Measurements from ENCODE around the gene MARK2. TPM values are rescaled to one million over a fixed set of nuclear protein-coding genes. Genes with fewer than 3 reads are reported as not detected.
A peak's percentile ranks its signal among the peaks of the same experiment; 100 is the strongest.
"Not testable (repeated sequence)": the region's sequence is repeated elsewhere in the genome, so short reads cannot be mapped to it uniquely, and the experiment has no call there.

The MARK2 gene
- polyA plus RNA-seq, 12 donors, result 15.8 to 37.4 (median 17.8) TPM; not detected in 1

- no peak for DNase-seq
Measured at GRCh38 chr11:63851364-63851763, 12.5 kb downstream of the MARK2 start.

- DNase-seq, result no peak
Measured at GRCh38 chr11:63853476-63853875, 14.6 kb downstream of the MARK2 start.

GRCh38 chr11:63854696-63855095 lies 15.8 kb downstream of the MARK2 start:
- no peak for DNase-seq

GRCh38 chr11:63855975-63856374 lies 17.1 kb downstream of the MARK2 start:
- no peak for DNase-seq

- DNase-seq, result no peak
Measured at GRCh38 chr11:63858628-63859550, 20.0 kb downstream of the MARK2 start.

- DNase-seq, result no peak
Measured at GRCh38 chr11:63862923-63863322, 24.0 kb downstream of the MARK2 start.

GRCh38 chr11:63863620-63864019 lies 24.7 kb downstream of the MARK2 start:
- DNase-seq, result not testable (repeated sequence)

- DNase-seq, result no peak
Measured at GRCh38 chr11:63866211-63866610, 27.3 kb downstream of the MARK2 start.

GRCh38 chr11:63867511-63867910 lies 28.6 kb downstream of the MARK2 start:
- no peak for DNase-seq

GRCh38 chr11:63868399-63869064 lies 29.6 kb downstream of the MARK2 start:
- no peak for DNase-seq

- DNase-seq, result no peak
Measured at GRCh38 chr11:63869171-63869591, 30.3 kb downstream of the MARK2 start.

GRCh38 chr11:63869683-63870082 lies 30.8 kb downstream of the MARK2 start:
- no peak for DNase-seq

- no peak for DNase-seq
Measured at GRCh38 chr11:63870351-63871140, 31.6 kb downstream of the MARK2 start.

- peak; percentile 60 for DNase-seq
Measured at GRCh38 chr11:63871962-63872799, 33.3 kb downstream of the MARK2 start.

GRCh38 chr11:63872800-63873197 lies 33.9 kb downstream of the MARK2 start:
- no peak for DNase-seq

GRCh38 chr11:63873311-63873710 lies 34.4 kb downstream of the MARK2 start:
- DNase-seq, result no peak

- no peak for DNase-seq
Measured at GRCh38 chr11:63874511-63874910, 35.6 kb downstream of the MARK2 start.

- no peak for DNase-seq
Measured at GRCh38 chr11:63875506-63876065, 36.7 kb downstream of the MARK2 start.

GRCh38 chr11:63876616-63877015 lies 37.7 kb downstream of the MARK2 start:
- DNase-seq, result no peak

GRCh38 chr11:63877658-63878241 lies 38.8 kb downstream of the MARK2 start:
- no peak for DNase-seq

Data from muscle of arm (tissue), 12 donors.